DND-41 (cell line): ENCODE results near the gene SGSM2.

Experiments
- EZH2 ChIP-seq: IDR thresholded peaks from 3 replicates; pipeline ENCODE4 v1.6.1; 2012; ENCODE audit warnings: borderline replicate concordance, low read depth, mild to moderate bottlenecking, moderate library complexity, low read length, inconsistent platforms; ENCODE audit not compliant: severe bottlenecking
- TF ChIP-seq, protein P1 (sequence below): IDR thresholded peaks from 2 replicates; pipeline ENCODE4 v1.5.1; 2012; ENCODE audit warnings: borderline replicate concordance, low read length, moderate library complexity, mild to moderate bottlenecking; ENCODE audit not compliant: poor library complexity, severe bottlenecking; ENCODE audit errors: extremely low read depth

DNA sequence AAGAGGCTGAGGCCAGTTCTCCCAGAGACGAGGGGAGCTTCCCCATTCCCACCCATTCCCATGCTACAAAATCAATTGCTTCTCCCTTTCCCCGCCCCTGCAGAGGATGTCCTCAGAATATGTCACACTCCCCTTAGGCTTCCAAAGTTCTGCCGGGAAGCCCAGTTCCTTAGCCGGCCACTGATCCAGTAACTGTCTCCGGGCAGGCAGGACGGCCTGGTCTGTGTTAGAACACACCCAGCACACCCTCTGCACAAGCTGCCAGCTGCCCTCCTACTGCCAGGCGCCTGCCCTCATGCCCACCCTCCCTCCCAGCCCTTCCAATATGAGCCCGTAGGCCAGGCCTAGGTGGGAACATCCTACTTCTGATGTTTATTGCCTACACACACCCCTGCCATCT lies 31.1 kb downstream of the SGSM2 start:
- TF ChIP-seq, protein P1, sequence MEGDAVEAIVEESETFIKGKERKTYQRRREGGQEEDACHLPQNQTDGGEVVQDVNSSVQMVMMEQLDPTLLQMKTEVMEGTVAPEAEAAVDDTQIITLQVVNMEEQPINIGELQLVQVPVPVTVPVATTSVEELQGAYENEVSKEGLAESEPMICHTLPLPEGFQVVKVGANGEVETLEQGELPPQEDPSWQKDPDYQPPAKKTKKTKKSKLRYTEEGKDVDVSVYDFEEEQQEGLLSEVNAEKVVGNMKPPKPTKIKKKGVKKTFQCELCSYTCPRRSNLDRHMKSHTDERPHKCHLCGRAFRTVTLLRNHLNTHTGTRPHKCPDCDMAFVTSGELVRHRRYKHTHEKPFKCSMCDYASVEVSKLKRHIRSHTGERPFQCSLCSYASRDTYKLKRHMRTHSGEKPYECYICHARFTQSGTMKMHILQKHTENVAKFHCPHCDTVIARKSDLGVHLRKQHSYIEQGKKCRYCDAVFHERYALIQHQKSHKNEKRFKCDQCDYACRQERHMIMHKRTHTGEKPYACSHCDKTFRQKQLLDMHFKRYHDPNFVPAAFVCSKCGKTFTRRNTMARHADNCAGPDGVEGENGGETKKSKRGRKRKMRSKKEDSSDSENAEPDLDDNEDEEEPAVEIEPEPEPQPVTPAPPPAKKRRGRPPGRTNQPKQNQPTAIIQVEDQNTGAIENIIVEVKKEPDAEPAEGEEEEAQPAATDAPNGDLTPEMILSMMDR = no peak
- no peak for TF ChIP-seq EZH2
